GM21529 (cell line): ENCODE data around the gene DNMBP.
"Not testable (repeated sequence)": the region's sequence is repeated elsewhere in the genome, so short reads cannot be mapped to it uniquely, and the experiment has no call there.

Experiments
- ATAC-seq: cut with Tn5 transposase; IDR thresholded peaks from one replicate; pipeline ENCODE4 v1.9.1; 2021; ENCODE audit not compliant: unreplicated experiment

The DNMBP gene

DNA sequence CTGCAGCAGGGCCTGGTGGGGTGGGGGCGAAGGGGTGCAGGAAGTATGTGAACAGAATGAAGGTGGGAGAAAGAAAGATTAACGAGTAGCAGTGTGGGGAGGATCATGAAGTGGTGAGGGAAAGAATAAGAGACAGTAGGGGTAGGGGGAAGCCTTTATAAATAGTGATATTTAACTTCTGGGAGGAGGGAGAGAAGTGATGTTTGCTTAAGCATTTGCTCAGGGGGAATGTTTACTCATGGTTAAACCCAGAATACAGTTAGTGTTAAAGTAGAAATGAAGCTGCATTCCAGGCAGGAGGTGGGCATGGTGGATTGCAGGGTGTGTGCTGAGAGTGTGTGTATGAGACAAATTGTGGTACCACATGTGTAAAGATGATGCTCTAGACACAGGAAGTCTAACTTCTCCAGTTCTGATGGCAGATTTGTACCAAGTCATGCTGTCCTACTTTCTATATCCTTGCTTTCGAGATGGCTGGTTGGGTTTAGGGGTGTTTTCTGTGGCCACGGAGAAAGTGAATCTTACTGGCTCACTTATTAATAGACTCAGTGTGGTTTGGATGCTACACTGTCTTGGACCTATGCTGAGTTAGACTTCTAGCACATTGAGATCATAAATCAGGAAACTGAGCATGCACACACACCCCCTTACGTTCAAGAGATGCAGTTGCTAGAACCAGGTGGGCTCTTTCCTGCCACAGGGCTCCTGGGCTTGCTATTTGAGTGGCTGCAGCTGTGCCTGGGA is 10.6 kb upstream of the DNMBP start:
- peak; percentile 76 for ATAC-seq

DNA sequence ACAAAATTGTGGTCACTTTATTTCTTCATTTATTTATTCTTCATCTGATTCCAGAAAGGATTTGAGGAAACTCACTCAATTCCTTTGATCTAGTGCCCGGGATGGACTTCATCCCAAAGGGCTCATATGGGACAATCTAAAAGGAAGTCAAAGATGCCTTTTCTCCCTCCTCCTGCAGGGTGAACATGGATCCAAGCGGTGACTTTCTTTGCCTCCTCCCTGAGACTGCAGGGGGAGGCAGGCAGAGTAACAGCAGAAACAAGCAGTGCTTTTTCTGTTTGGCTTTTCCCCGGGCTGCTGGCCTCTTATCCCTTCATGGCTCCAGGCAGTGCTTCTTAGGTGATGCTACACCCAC is 10.0 kb upstream of the DNMBP start:
- no peak for ATAC-seq

GRCh38 chr10:100014071-100014762 is 4.5 kb upstream of the DNMBP start:
- peak; percentile 72 for ATAC-seq

- no peak for ATAC-seq
Observed at GRCh38 chr10:100013621-100014020, 3.9 kb upstream of the DNMBP start.

DNA sequence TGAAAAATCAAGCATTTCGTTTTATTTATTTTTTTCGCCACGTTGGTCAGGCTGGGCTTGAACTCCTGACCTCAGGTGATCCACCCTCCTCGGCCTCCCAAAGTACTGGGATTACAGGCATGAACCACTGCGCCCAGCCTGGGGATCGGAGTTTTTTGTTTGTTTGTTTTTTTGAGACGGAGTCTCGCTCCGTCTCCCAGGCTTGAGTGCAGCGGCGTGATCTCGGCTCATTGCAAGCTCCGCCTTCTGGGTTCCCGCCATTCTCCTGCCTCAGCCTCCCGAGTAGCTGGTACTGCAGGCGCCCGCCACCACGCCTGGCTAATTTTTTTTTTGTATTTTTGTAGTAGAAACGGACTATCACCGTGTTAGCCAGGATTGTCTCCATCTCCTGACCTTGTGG is 2.2 kb upstream of the DNMBP start:
- ATAC-seq: not testable (repeated sequence)

- ATAC-seq: peak; percentile 56
Observed at GRCh38 chr10:100009283-100009792, 409 bp downstream of the DNMBP start.

DNA sequence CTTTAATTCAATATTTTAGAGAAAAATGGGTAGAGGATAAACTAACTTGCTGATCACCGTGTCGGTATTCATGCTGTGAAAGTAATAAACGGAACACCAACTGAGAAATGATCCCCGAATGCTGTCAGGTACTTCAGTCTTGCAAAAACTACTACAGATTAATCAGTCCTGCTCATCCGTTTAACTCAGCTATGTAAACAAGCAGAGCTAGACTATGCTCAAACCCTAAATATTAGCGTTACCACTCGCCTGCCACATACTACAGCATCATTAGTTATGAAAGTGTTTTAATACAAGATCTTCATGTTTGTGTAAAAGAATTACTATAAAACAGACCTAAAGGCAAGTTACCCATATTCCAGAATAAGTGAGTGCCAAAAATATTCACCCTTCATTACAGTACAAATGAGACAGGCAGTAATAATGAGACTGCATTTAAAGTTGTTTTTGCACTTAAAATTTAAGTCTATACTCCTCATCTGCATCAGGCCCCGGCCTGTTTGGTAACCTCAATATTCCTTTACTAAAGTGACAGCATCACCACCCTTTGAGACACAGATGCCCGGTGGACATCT is 952 bp downstream of the DNMBP start:
- no peak for ATAC-seq

- no peak for ATAC-seq
Observed at GRCh38 chr10:100008142-100008522, 1.6 kb downstream of the DNMBP start.

- ATAC-seq: no peak
Observed at GRCh38 chr10:100007231-100008141, 2.3 kb downstream of the DNMBP start.

GRCh38 chr10:100006243-100006886 is 3.4 kb downstream of the DNMBP start:
- no peak for ATAC-seq

DNA sequence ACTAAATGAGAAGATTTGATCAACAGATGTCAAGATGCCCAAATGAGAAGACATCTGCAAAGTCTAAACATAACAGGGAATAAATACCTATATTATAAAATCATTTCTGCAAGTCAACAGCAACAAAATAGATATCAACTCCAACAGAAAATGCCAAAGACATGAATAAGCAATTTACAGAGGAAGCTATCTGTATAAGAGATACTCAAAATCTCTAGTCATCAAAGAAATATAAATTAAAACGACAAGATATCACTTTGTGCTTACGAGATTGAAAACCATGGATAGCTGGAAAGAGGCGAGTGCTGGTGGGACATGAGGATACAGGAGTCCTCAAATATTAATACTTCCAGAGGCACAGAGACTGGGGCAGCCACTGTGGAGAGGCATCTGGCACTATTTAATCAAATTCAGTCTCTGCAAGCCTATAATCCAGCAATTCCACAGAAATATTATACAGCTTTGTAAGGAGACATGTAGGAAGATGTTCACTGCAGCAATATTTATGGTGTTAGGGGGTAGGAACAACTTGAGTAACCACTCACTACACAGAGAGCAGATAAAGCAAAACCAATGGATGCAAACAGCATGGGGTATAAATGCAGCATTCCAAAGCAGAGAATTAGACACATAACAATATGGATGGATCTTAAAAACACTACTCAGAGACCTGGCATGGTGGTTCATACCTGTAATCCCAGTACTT is 4.8 kb downstream of the DNMBP start:
- no peak for ATAC-seq

DNA sequence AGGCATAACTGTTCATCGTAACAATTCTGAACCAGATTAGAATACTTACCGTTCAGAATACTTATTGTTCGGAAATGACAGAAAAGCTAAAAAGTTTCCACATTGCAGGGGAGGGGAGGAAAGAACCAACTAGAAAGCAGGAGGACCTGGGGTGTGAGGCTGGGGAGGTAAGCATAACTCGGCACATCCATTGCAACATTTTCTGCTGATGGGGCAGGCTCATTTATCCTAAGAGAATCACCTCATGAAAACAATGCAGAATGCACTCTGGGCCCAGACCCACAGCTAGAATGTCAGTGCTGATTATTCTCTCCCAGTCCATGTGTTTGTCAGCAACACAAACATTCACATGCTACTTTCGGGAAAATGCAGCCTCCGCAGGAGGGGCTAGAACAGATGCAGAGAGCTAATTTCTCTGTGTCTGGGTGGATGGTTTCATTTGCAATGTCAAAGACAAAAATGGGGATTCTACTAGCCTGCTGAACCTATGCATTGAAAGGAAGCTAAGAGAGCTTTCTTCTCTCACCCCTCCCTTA is 9.6 kb downstream of the DNMBP start:
- no peak for ATAC-seq

DNA sequence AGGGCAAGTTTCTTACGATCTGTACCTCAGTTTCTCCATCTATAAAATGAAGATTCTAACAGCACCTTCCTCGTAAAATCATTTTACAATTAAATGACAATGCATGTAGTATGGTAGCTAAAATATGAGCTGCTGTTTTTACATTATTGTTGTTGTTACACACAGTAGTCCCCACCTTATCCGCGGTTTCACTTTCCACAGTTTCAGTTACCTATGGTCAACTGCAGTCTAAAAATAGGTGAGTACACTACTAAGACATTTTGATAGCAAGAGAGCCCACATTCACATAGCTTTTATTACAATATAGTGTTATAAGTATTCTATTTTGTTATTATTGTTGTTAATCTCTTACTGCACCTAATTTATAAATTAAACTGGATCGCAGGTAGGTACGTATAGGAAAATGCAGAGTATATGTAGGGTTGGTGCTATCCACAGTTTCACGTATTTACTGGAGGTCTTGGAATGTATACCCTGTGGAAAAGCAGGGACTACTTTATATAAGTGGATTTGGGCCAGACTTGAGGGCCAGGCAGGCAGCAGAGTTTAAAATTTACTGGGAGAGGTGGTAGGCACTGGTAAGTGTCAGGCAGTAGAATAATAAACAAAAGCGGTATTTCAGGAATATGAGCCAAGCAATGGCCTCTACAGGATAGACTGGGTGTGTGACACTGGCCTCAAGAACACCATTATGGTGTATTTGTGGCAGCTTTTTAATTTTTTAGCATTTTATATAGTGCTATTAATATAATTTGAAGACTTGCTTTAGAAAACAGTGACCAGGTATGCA is 10.2 kb downstream of the DNMBP start:
- ATAC-seq: no peak

DNA sequence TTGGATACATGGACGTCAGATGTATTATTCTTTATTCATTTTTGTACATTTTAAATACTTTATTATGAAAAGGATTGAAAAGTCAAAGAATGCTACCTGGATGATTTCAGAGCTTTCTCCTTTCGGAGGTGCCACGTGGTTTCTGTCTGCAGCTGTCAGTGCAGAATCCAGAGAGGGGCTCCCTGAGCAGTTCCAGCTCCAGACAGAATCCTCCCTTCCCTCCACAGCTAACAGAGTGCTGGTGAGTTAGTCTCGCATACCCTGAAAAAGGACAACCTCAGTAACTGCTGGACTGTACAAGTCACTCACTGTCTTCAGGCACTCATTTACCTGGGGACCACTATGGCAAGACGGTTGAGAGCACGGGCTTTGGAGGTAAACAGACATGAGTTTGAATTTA is 10.9 kb downstream of the DNMBP start:
- no peak for ATAC-seq

DNA sequence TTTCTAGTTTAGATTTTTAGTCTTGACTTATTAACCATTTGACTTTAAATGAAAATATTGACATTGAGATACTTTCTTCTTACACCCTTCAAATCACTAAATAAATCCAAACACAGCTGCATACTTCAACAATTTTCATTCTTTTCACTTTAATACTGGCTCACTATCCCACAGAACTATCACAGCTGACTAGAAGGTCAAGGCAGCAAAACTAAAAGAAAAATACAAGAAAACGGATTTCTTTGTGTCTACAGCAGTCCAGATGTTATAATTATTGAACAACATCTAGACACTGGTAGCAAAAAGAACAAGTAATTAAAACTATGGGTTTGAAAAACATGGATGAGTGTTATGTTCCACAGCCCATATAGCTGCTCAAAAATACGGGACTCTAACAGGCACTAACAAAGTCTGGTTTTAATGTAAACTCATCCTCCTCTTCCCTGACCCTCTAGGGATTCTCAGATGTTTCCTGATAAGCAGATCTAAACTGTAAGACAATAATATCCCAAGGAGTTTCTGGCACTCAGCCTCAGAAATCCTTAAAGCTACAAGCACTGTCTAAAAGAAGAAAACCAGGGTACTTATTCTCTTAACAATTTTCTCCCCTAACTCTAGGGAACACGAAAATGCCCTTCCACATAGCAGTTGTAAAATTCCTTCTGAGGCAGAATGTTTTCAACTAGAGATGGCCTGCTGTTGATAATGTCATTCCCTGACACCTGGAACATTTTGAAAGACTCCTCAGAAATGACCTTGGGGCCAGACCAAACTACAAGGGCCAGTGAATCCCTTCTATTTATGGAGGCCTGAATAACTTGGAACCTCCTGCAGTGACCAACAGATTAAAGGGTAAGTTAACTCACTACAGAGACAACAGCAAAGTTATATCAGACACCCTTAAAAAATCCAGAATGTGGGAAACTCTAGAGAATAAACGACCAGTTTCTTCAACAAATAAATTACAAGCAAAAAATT is 12.8 kb downstream of the DNMBP start:
- ATAC-seq: no peak

DNA sequence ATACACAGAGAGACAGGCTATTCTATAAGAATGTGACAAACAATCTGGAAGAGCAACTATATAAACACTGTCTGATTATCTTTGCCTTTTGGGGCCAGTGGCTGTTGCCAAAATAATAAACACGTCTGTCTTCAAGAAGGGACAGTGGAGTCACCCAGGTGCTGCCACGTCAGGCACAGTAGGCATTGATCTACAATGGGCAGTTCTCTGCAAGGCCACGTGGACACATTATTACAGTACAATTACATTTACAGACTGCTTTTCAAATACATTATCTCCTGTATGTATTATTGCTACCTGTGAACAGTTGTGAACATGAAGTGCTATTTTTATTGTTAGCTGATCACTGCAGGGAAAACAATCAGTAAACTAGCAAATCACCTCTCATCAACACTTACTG is 14.0 kb downstream of the DNMBP start:
- ATAC-seq: no peak

DNA sequence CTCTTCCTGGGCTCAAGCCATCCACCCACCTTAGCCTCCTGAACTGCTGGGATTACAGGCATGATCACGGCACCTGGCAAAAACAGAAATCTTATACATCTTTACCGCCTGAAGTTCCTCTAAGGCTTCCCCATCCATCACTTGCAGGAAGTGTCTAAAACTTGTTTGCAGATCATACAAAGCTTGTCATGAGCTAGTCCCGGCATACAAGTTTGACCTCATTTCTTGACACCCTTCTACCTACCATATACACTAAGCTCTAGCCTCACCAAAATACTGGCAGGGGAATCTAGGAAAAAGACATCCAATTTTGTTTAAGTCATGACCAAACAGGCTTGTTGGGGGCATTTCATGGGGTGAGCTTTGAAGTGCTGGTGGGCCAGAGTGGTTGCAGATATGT is 14.5 kb downstream of the DNMBP start:
- ATAC-seq: no peak

DNA sequence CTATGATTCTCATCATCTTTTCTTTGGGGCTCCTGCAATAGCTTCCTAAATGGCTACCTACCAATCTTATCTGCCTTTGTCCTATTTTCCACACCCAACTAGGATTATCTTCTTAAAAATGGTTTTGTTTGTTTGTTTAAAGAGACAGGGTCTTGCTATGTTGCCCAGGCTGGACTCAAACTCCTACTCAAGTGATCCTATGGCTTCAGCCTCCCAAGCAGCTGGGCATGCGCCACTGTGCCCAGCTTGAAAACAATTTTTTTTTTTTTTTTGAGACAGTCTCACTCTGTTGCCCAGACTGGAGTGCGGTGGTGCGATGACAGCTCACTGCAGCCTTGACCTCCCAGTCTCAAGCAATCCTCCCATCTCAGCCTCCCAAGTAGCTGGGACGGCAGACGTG is 14.9 kb downstream of the DNMBP start:
- ATAC-seq: no peak
